Karpas-422 (cell line): Measurements from ENCODE around the gene PDZD4. TPM values are rescaled to one million over a fixed set of nuclear protein-coding genes. Genes with fewer than 3 reads are reported as not detected.

Experiments used
- DNase-seq: peaks from one replicate; pipeline ENCODE4 v3.0.0-alpha.2; 2015
- H2AFZ ChIP-seq: fragments of 200-600 bp; sonication (generic); 2 replicates; pipeline ENCODE4 v1.6.1; 2014; ENCODE audit warnings: antibody characterized with exemption, low read length, mixed read lengths
- H3K27ac ChIP-seq: fragments of 200-600 bp; sonication (generic); 2 replicates; pipeline ENCODE4 v1.5.1; 2014; ENCODE audit warnings: mild to moderate bottlenecking, low read length, moderate library complexity
- H3K27me3 ChIP-seq: fragments of 200-600 bp; sonication (generic); 2 replicates; pipeline ENCODE4 v1.6.1; 2014; ENCODE audit warnings: low read length, mixed read lengths
- H3K36me3 ChIP-seq: fragments of 200-600 bp; sonication (generic); 2 replicates; pipeline ENCODE4 v1.6.1; 2014; ENCODE audit warnings: low read length, mixed read lengths; ENCODE audit not compliant: insufficient read depth
- H3K4me1 ChIP-seq: fragments of 200-600 bp; sonication (generic); 2 replicates; pipeline ENCODE4 v1.6.1; 2014; ENCODE audit warnings: mild to moderate bottlenecking, low read length, mixed read lengths
- H3K4me2 ChIP-seq: fragments of 200-600 bp; sonication (generic); 2 replicates; pipeline ENCODE4 v1.6.1; 2014; ENCODE audit warnings: low read length, low read depth, mild to moderate bottlenecking; ENCODE audit not compliant: poor library complexity, severe bottlenecking
- H3K4me3 ChIP-seq: fragments of 200-600 bp; sonication (generic); 2 replicates; pipeline ENCODE4 v1.5.1; 2014; ENCODE audit warnings: mild to moderate bottlenecking, antibody characterized with exemption, low read length, mixed read lengths
- H3K79me2 ChIP-seq: fragments of 200-600 bp; sonication (generic); 2 replicates; pipeline ENCODE4 v1.6.1; 2014; ENCODE audit warnings: mild to moderate bottlenecking, low read length, mixed read lengths
- H3K9ac ChIP-seq: fragments of 200-600 bp; sonication (generic); 2 replicates; pipeline ENCODE4 v1.6.0; 2014; ENCODE audit warnings: low read length
- H3K9me2 ChIP-seq: fragments of 200-600 bp; sonication (generic), shearing (Covaris generic); replicated peaks from 2 replicates; pipeline ENCODE4 v1.6.0; 2014; ENCODE audit warnings: mild to moderate bottlenecking, low read length, moderate library complexity; ENCODE audit not compliant: insufficient read depth
- H3K9me3 ChIP-seq: fragments of 300-700, 200-600 bp; sonication (generic); 2 replicates; pipeline ENCODE4 v1.6.1; 2014; ENCODE audit warnings: low read length, mixed read lengths
- H4K20me1 ChIP-seq: fragments of 200-600 bp; sonication (generic); 2 replicates; pipeline ENCODE4 v1.6.1; 2014; ENCODE audit warnings: mild to moderate bottlenecking, antibody characterized with exemption, low read length, low read depth; ENCODE audit not compliant: insufficient read depth
- total RNA-seq: library from RNA; depleted of rRNA; stranded (reverse); fragments of >200 nt; shearing (Covaris generic); gene quantifications from 2 replicates; pipeline ENCODE4 v1.2.3, GENCODE V29; 2014; ENCODE audit warnings: low replicate concordance

PDZD4 gene
- total RNA-seq, 1 experiment from 2014 or later = not detected

GRCh38 chrX:153804100-153804595, 26.2 kb downstream of the PDZD4 start:
- H2AFZ ChIP-seq = no peak overlapping the region
- H3K4me1 ChIP-seq = no peaks in the 10 kb centered on the region
- no peak overlapping the region for H3K9ac ChIP-seq
- H3K4me2 ChIP-seq = no peak overlapping the region
- H3K4me3 ChIP-seq = no peak overlapping the region
- H3K27me3 ChIP-seq = no peaks in the 10 kb centered on the region
- no peaks in the 10 kb centered on the region for H3K9me3 ChIP-seq
- no peak overlapping the region for H3K27ac ChIP-seq
- no peak for DNase-seq
- H3K36me3 ChIP-seq = no peaks in the 10 kb centered on the region
- H4K20me1 ChIP-seq = no peaks in the 10 kb centered on the region
- H3K79me2 ChIP-seq = no peaks in the 10 kb centered on the region
- H3K9me2 ChIP-seq = no peaks in the 10 kb centered on the region

GRCh38 chrX:153803211-153804099, 26.9 kb downstream of the PDZD4 start:
- Histone ChIP-seq H2AFZ (no peak overlapping the region), H3K27me3 (no peaks in the 10 kb centered on the region), H3K4me1 (no peaks in the 10 kb centered on the region), H3K4me3 (no peak overlapping the region), H4K20me1 (no peaks in the 10 kb centered on the region), H3K79me2 (no peaks in the 10 kb centered on the region), H3K27ac (no peak overlapping the region), H3K36me3 (no peaks in the 10 kb centered on the region), H3K9ac (no peak overlapping the region), H3K9me3 (no peaks in the 10 kb centered on the region), H3K4me2 (no peak overlapping the region), H3K9me2 (no peaks in the 10 kb centered on the region)
- no peak for DNase-seq

- Histone ChIP-seq H3K9me2 (no peaks in the 10 kb centered on the region), H3K79me2 (no peaks in the 10 kb centered on the region), H3K4me2 (no peak overlapping the region), H3K27ac (no peak overlapping the region), H2AFZ (no peak overlapping the region), H3K4me3 (no peak overlapping the region), H3K27me3 (no peaks in the 10 kb centered on the region), H3K4me1 (no peaks in the 10 kb centered on the region), H4K20me1 (no peaks in the 10 kb centered on the region), H3K9me3 (no peaks in the 10 kb centered on the region), H3K9ac (no peak overlapping the region), H3K36me3 (no peaks in the 10 kb centered on the region; the same call in 1 of the 2 replicates)
- DNase-seq = no peak
These were observed 27.8 kb downstream of the PDZD4 start for GRCh38 chrX:153802513-153803045.

- no peak overlapping the region for H2AFZ ChIP-seq
- no peak for DNase-seq
- H3K36me3 ChIP-seq = no peaks in the 10 kb centered on the region; the same call in 1 of the 2 replicates
- no peaks in the 10 kb centered on the region for H3K79me2 ChIP-seq
- H3K9me3 ChIP-seq = no peaks in the 10 kb centered on the region
- no peak overlapping the region for H3K4me2 ChIP-seq
- no peaks in the 10 kb centered on the region for H4K20me1 ChIP-seq
- H3K9me2 ChIP-seq = no peaks in the 10 kb centered on the region
- H3K4me1 ChIP-seq = no peaks in the 10 kb centered on the region
- no peak overlapping the region for H3K4me3 ChIP-seq
- H3K9ac ChIP-seq = no peak overlapping the region
- H3K27me3 ChIP-seq = no peaks in the 10 kb centered on the region
- no peak overlapping the region for H3K27ac ChIP-seq
These were observed 28.7 kb downstream of the PDZD4 start for GRCh38 chrX:153801669-153802068.

GRCh38 chrX:153800746-153801145, 29.6 kb downstream of the PDZD4 start:
- Histone ChIP-seq H3K4me3 (no peak overlapping the region), H3K79me2 (no peaks in the 10 kb centered on the region), H3K27ac (no peak overlapping the region), H4K20me1 (no peaks in the 10 kb centered on the region), H3K4me1 (peaks cover 4% of the 10 kb centered on the region), H3K9me3 (no peaks in the 10 kb centered on the region), H2AFZ (no peak overlapping the region), H3K4me2 (no peak overlapping the region), H3K27me3 (no peaks in the 10 kb centered on the region), H3K9ac (no peak overlapping the region), H3K36me3 (no peaks in the 10 kb centered on the region; the same call in 1 of the 2 replicates), H3K9me2 (no peaks in the 10 kb centered on the region)
- DNase-seq = no peak

- Histone ChIP-seq H3K4me2 (no peak overlapping the region), H3K9me2 (no peaks in the 10 kb centered on the region)
These were observed 30.1 kb downstream of the PDZD4 start for GRCh38 chrX:153800177-153800722.

GRCh38 chrX:153799326-153799725, 31.0 kb downstream of the PDZD4 start:
- Histone ChIP-seq H3K4me2 (no peak overlapping the region), H3K9me3 (no peaks in the 10 kb centered on the region), H3K9me2 (no peaks in the 10 kb centered on the region), H2AFZ (no peak overlapping the region), H3K4me1 (peaks cover 9% of the 10 kb centered on the region), H4K20me1 (peaks cover 6% of the 10 kb centered on the region; the same call in 1 of the 2 replicates), H3K79me2 (peaks cover 12% of the 10 kb centered on the region), H3K4me3 (no peak overlapping the region), H3K27ac (no peak overlapping the region), H3K36me3 (no peaks in the 10 kb centered on the region; the same call in 1 of the 2 replicates), H3K27me3 (no peaks in the 10 kb centered on the region), H3K9ac (no peak overlapping the region)
- DNase-seq = no peak

More at GRCh38 chrX:153800177-153800722, 30.1 kb downstream of the PDZD4 start:
- no peaks in the 10 kb centered on the region for H3K27me3 ChIP-seq
- no peaks in the 10 kb centered on the region; the same call in 1 of the 2 replicates for H3K36me3 ChIP-seq
- no peak overlapping the region for H2AFZ ChIP-seq
- H3K79me2 ChIP-seq = peaks cover 4% of the 10 kb centered on the region
- no peak for DNase-seq
- peaks cover 9% of the 10 kb centered on the region for H3K4me1 ChIP-seq
- H3K9ac ChIP-seq = no peak overlapping the region
- no peak overlapping the region for H3K4me3 ChIP-seq
- H3K27ac ChIP-seq = no peak overlapping the region
- H3K9me3 ChIP-seq = no peaks in the 10 kb centered on the region
- H4K20me1 ChIP-seq = peaks cover 5% of the 10 kb centered on the region; the same call in 1 of the 2 replicates

- Histone ChIP-seq H3K9me3 (no peaks in the 10 kb centered on the region), H3K9ac (no peak overlapping the region), H3K4me1 (peaks cover 16% of the 10 kb centered on the region), H3K36me3 (no peaks in the 10 kb centered on the region; the same call in 1 of the 2 replicates), H2AFZ (no peak overlapping the region), H4K20me1 (peaks cover 6% of the 10 kb centered on the region; the same call in 1 of the 2 replicates), H3K4me3 (no peak overlapping the region), H3K4me2 (no peak overlapping the region), H3K79me2 (peaks cover 25% of the 10 kb centered on the region), H3K27ac (no peak overlapping the region), H3K9me2 (no peaks in the 10 kb centered on the region), H3K27me3 (no peaks in the 10 kb centered on the region)
- DNase-seq = no peak
These were observed 32.8 kb downstream of the PDZD4 start for GRCh38 chrX:153797415-153798015.
